Naive B cell (primary cell): ENCODE results near the gene MPP4. TPM values are rescaled to one million over a fixed set of nuclear protein-coding genes. Genes with fewer than 3 reads are reported as not detected.
"Not testable (repeated sequence)": the region's sequence is repeated elsewhere in the genome, so short reads cannot be mapped to it uniquely, and the experiment has no call there.

ENCODE experiments used
- ATAC-seq, 2 donors: fragments of 150-1000 bp; cut with Tn5 transposase; 2 replicates each; pipeline ENCODE4 v1.10.0; 2021; ENCODE audit warnings: low read depth in 2 of 2, mild to moderate bottlenecking in 2 of 2, moderate library complexity in 2 of 2
- DNase-seq: peaks from one replicate; pipeline ENCODE4 v3.0.0; 2022
- H3K27ac Mint-ChIP-seq, 6 donors: one replicate each; pipeline ENCODE4 v1.8.0; 2020 to 2022; ENCODE audit warnings: mild to moderate bottlenecking in 6 of 6, mixed read lengths in 6 of 6, moderate library complexity in 5 of 6, inconsistent platforms in 2 of 6
- H3K27me3 Mint-ChIP-seq, 3 donors: one replicate each; pipeline ENCODE4 v1.8.0; 2021 to 2022; ENCODE audit warnings: mixed read lengths in 3 of 3, mild to moderate bottlenecking in 1 of 3
- H3K36me3 Mint-ChIP-seq, 2 donors: one replicate each; pipeline ENCODE4 v1.8.0; 2020 to 2022; ENCODE audit warnings: mixed read lengths in 2 of 2, inconsistent platforms in 1 of 2, mild to moderate bottlenecking in 1 of 2
- H3K4me1 Mint-ChIP-seq, 3 donors: one replicate each; pipeline ENCODE4 v1.8.0; 2020 to 2022; ENCODE audit warnings: mixed read lengths in 3 of 3, inconsistent platforms in 1 of 3, mild to moderate bottlenecking in 1 of 3, moderate library complexity in 1 of 3
- H3K4me3 Mint-ChIP-seq, 8 donors: one replicate each; pipeline ENCODE4 v1.8.0; 2020 to 2022; ENCODE audit warnings: mild to moderate bottlenecking in 8 of 8, mixed read lengths in 8 of 8, moderate library complexity in 8 of 8, inconsistent platforms in 2 of 8
- H3K9me3 Mint-ChIP-seq, 7 donors: one replicate each; pipeline ENCODE4 v1.8.0; 2020 to 2022; ENCODE audit warnings: mixed read lengths in 7 of 7, mild to moderate bottlenecking in 5 of 7, inconsistent platforms in 2 of 7, moderate library complexity in 1 of 7
- polyA plus RNA-seq, 6 donors: library from polyadenylated mRNA; unstranded; fragments of 300-500 nt; fragmentation: Illumina TruSeq; gene quantifications; one replicate each; pipeline ENCODE4 v1.2.3, GENCODE V29; 2021; ENCODE audit warnings: low read depth in 6 of 6

The MPP4 gene
- polyA plus RNA-seq, 6 donors from 2014 or later: not detected

DNA sequence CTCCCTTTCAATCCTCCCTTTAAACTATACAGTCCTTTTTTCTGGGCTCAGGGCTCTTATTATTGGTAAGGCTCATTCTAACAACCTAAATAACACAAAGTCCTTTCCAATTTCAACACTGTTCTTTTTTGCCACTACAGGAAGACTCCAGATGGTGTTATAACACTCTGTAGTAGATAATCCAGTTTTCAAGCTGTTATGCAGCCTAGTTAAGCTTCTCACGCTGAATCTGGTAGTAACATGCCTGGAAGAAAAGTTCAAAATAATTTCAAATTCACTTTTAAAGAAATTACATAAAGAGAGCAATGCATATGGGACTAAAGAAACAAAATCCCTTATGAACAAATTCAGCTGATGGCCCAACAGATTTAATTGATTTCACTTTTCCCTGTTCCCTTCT is 3.2 kb upstream of the MPP4 start:
- DNase-seq (no peak), ATAC-seq (no peak)
- Mint-ChIP-seq H3K4me3 (no peak overlapping the region), H3K27me3 (no peaks in the 10 kb centered on the region), H3K9me3 (no peaks in the 10 kb centered on the region), H3K36me3 (peaks cover 5 to 21% of the 10 kb centered on the region in 2 donors), H3K4me1 (no peaks in the 10 kb centered on the region), H3K27ac (peak overlapping the region in 1 of 6 donors; percentile 12)

DNA sequence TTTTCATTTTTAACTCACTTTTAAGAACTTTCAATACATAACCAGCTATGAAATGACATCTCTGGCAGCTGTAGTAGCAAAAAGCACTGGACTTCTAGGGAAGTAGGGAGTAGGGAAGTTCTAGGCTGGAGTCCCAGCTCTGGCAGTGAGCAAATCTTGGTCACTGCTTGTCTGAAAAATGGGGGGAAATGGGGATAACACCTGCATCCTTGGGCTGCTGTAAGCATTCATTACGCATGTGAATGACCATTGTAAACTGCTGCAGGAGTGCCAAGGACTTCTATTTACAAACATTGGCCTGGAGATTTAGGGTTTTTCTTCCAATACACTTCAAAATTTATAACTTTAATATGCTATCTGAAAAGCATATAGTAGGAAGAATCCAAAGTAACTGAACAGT is 972 bp upstream of the MPP4 start:
- H3K27ac Mint-ChIP-seq: no peak overlapping the region
- no peaks in the 10 kb centered on the region for H3K9me3 Mint-ChIP-seq
- DNase-seq (no peak), ATAC-seq (no peak)
- no peaks in the 10 kb centered on the region for H3K27me3 Mint-ChIP-seq
- no peaks in the 10 kb centered on the region for H3K4me1 Mint-ChIP-seq
- H3K36me3 Mint-ChIP-seq: peaks cover 5 to 19% of the 10 kb centered on the region in 2 donors
- no peak overlapping the region for H3K4me3 Mint-ChIP-seq

- no peaks in the 10 kb centered on the region for H3K9me3 Mint-ChIP-seq
- H3K36me3 Mint-ChIP-seq: peaks cover 0 to 6% of the 10 kb centered on the region in 2 donors
- peaks cover 0 to 4% (median 0%) of the 10 kb centered on the region in 3 donors for H3K27me3 Mint-ChIP-seq
- DNase-seq (no peak), ATAC-seq (no peak)
- no peak overlapping the region for H3K27ac Mint-ChIP-seq
- no peaks in the 10 kb centered on the region for H3K4me1 Mint-ChIP-seq
- no peak overlapping the region for H3K4me3 Mint-ChIP-seq
Observed at GRCh38 chr2:201697899-201698298, 545 bp downstream of the MPP4 start.

- no peaks in the 10 kb centered on the region for H3K4me1 Mint-ChIP-seq
Observed at GRCh38 chr2:201696151-201696659, 2.2 kb downstream of the MPP4 start.

GRCh38 chr2:201685156-201685555 is 13.3 kb downstream of the MPP4 start:
- H3K36me3 Mint-ChIP-seq: no peaks in the 10 kb centered on the region
- H3K27ac Mint-ChIP-seq: no peak overlapping the region
- H3K4me3 Mint-ChIP-seq: no peak overlapping the region
- DNase-seq (no peak), ATAC-seq (no peak)
- H3K27me3 Mint-ChIP-seq: peaks cover 18 to 39% (median 27%) of the 10 kb centered on the region in 3 donors
- H3K9me3 Mint-ChIP-seq: no peaks in the 10 kb centered on the region
- no peaks in the 10 kb centered on the region for H3K4me1 Mint-ChIP-seq

More at GRCh38 chr2:201696151-201696659, 2.2 kb downstream of the MPP4 start:
- H3K4me3 Mint-ChIP-seq: no peak overlapping the region
- DNase-seq (no peak), ATAC-seq (no peak)
- peak overlapping the region in 1 of 6 donors; percentile 7 for H3K27ac Mint-ChIP-seq
- H3K27me3 Mint-ChIP-seq: peaks cover 0 to 6% (median 0%) of the 10 kb centered on the region in 3 donors
- no peaks in the 10 kb centered on the region for H3K9me3 Mint-ChIP-seq
- peaks cover 0 to 6% of the 10 kb centered on the region in 2 donors for H3K36me3 Mint-ChIP-seq

DNA sequence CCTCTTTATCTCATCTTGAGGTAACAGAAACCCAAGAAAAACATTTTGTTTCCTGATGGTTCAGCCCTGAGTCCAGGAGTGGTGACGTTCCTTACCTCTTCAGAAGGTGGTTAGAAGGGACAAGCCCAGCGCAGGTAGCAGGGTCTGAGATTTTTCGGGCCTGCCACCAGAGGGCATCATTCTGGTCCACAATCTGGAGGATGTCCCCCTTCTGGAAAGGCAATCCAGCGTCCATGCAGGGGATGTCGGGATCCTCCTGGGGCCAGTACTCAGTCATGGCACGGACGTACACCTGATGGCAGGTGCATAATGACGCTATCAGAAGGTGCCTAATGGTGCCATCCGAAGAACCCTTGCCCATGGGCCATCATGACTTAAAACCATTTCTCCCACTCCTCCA is 17.7 kb downstream of the MPP4 start:
- DNase-seq (no peak), ATAC-seq (no peak)
- no peak overlapping the region for H3K4me3 Mint-ChIP-seq
- no peaks in the 10 kb centered on the region for H3K9me3 Mint-ChIP-seq
- no peaks in the 10 kb centered on the region for H3K36me3 Mint-ChIP-seq
- peaks cover 13 to 26% (median 16%) of the 10 kb centered on the region in 3 donors for H3K27me3 Mint-ChIP-seq
- H3K27ac Mint-ChIP-seq: no peak overlapping the region
- H3K4me1 Mint-ChIP-seq: no peaks in the 10 kb centered on the region

DNA sequence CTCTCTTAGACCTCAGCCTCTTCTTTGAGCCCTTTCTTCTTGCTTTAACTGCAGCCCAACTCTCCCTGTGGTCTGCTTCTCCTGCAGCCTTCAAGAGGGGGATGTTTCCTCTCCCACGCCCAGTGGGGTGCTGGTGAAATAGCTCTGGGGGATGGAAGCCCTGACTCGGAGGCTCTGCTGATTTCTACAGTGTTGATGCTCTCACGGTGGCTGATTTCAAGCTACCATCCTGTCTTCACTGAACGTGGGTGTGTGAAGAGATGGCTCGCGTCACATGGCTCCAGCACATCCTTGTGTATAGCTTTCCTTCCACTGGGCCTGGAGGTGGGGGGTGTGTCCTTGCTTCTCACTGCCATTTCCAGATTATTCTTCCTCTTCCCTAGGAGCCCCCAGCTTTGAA is 20.0 kb downstream of the MPP4 start:
- ATAC-seq (no peak), DNase-seq (no peak)
- Mint-ChIP-seq H3K27me3 (peaks cover 10 to 20% (median 15%) of the 10 kb centered on the region in 3 donors), H3K9me3 (no peaks in the 10 kb centered on the region), H3K27ac (no peak overlapping the region), H3K4me1 (no peaks in the 10 kb centered on the region), H3K4me3 (no peak overlapping the region), H3K36me3 (no peaks in the 10 kb centered on the region)

DNA sequence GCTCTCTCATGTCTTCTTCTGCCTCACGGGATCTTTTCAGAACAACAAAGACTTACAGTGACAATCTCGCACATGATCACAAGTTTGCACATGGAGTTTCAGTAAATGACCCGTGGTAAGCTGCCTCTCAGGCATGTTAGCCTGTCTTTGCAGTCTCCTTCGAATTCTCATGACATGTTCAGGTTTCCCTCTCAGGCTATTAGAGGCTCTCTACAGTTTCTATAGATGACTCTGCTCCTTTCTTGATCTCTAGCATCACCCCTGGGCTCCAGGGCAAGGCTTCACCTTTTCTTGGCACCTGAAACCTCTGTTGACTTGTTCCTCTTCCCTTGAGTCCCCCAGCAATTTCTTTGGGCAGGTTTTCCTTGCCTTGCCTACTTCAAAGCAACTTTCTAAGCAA is 23.0 kb downstream of the MPP4 start:
- no peak overlapping the region for H3K27ac Mint-ChIP-seq

DNA sequence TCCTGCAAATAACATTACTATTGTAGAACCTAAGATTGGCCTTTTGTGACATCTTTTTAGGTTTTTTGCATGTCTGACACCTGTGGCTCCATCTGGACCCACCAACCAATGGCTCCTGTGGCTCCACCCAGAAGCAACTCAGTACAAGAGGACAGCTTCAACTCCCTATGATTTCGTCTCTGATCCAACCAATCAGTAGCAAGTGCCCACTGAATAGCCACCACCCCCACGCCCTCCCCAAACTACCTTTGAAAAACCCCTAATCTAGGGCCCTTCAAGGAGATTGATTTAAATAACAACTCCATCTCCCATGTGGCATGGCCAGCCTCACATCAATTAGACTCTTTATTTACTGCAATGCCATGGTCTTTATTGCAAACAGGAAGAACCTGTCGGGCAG is 23.6 kb downstream of the MPP4 start:
- H3K27me3 Mint-ChIP-seq: peaks cover 0 to 10% (median 8%) of the 10 kb centered on the region in 3 donors
- no peaks in the 10 kb centered on the region for H3K4me1 Mint-ChIP-seq
- peaks cover 6 to 9% of the 10 kb centered on the region in 2 donors for H3K36me3 Mint-ChIP-seq
- H3K9me3 Mint-ChIP-seq: peaks cover 0 to 18% (median 0%) of the 10 kb centered on the region in 7 donors
- H3K4me3 Mint-ChIP-seq: no peak overlapping the region
- no peak for DNase-seq
- no peak for ATAC-seq
- peak overlapping the region in 1 of 6 donors; percentile 7 for H3K27ac Mint-ChIP-seq

More for the DNA sequence above, 23.0 kb downstream of the MPP4 start:
- H3K4me3 Mint-ChIP-seq: no peak overlapping the region
- peaks cover 0 to 14% (median 0%) of the 10 kb centered on the region in 7 donors for H3K9me3 Mint-ChIP-seq
- H3K27me3 Mint-ChIP-seq: peaks cover 0 to 10% (median 8%) of the 10 kb centered on the region in 3 donors
- H3K4me1 Mint-ChIP-seq: no peaks in the 10 kb centered on the region
- ATAC-seq: no peak
- no peak for DNase-seq
- H3K36me3 Mint-ChIP-seq: peaks cover 6 to 9% of the 10 kb centered on the region in 2 donors

DNA sequence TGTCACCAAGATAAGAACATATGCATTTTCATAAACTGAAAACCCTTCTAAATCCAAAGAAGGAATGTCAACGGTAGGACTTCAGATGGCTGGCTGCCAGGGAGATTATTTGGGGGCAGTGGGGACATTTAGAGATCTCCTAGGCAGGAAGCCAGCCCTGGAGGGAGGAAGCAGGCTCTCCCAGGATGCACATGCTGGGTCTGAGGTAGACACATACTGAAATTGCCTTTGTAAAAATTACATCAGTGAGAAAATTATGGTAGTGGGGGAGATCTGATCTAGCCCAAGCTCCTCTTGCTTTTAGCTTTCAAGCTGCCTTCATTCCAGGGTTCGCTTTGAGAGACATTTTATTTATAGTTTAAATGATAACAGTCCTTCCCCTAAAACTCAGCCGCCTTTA is 24.1 kb downstream of the MPP4 start:
- Mint-ChIP-seq H3K36me3 (peaks cover 6 to 9% of the 10 kb centered on the region in 2 donors), H3K4me3 (no peak overlapping the region), H3K27me3 (peaks cover 0 to 10% (median 8%) of the 10 kb centered on the region in 3 donors), H3K27ac (no peak overlapping the region), H3K9me3 (peaks cover 0 to 18% (median 0%) of the 10 kb centered on the region in 7 donors), H3K4me1 (no peaks in the 10 kb centered on the region)
- no peak for DNase-seq
- ATAC-seq: no peak

DNA sequence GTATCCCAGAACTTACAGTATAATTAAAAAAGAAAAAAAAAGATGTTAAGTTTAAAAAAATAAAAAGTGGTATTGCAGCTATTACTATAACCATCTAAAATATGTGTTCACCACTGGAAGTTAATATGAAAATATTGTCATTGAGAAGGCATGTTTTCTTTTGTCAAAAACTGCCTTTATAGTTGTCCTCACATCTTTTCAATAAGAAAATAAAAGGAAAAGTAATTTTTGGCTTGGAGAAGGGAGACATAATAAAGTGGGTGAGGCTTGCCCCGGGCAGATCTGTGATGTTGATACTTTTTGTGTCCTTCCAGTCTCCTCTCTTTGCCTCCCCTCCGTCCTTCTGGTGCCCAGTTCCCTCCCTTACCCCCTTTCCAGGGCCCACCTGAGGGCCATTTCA is 24.9 kb downstream of the MPP4 start:
- H3K9me3 Mint-ChIP-seq: peaks cover 0 to 18% (median 0%) of the 10 kb centered on the region in 7 donors
- peaks cover 6 to 9% of the 10 kb centered on the region in 2 donors for H3K36me3 Mint-ChIP-seq
- H3K4me1 Mint-ChIP-seq: no peaks in the 10 kb centered on the region
- DNase-seq: no peak
- H3K4me3 Mint-ChIP-seq: peak overlapping the region in 1 of 8 donors; percentile 17
- no peak for ATAC-seq
- no peak overlapping the region for H3K27ac Mint-ChIP-seq
- H3K27me3 Mint-ChIP-seq: peaks cover 0 to 10% (median 8%) of the 10 kb centered on the region in 3 donors

DNA sequence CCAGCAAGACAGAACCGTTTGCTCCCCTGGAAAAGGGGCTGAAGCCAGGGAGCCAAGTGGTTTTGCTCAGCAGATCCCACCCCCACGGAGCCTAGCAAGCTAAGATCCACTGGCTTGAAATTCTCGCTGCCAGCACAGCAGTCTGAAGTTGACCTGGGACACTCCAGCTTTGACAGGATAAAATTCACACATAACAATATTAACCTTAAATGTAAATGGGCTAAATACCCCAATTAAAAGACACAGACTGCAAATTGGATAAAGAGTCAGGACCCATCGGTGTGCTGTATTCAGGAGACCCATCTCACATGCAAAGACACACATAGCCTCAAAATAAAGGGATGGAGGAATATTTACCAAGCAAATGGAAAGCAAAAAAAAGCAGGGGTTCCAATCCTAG is 27.2 kb downstream of the MPP4 start:
- H3K4me1 Mint-ChIP-seq, ATAC-seq, H3K27me3 Mint-ChIP-seq, H3K4me3 Mint-ChIP-seq, H3K27ac Mint-ChIP-seq, DNase-seq, H3K36me3 Mint-ChIP-seq: not testable (repeated sequence)
- H3K9me3 Mint-ChIP-seq: peaks cover 0 to 18% (median 0%) of the 10 kb centered on the region in 7 donors

DNA sequence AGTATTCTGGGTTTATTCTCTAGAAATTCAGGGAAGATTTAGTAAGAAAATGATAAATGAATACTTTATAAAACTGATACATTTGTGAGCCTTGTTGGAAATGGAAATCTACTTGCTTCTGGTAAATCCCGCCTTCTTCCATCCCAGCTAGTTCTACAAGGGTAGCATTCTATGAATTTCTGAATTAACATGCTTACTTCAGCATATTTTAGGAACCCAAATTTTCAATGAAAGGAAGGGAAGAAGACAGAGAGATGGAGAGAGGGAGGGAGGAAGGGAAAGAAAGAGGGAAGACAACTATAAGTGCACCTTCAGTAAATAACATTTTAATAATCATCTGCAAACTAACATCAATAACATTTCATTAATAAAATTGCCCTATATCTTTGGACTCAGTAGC is 28.6 kb downstream of the MPP4 start:
- peaks cover 6 to 9% of the 10 kb centered on the region in 2 donors for H3K36me3 Mint-ChIP-seq

GRCh38 chr2:201668402-201668910 is 30.0 kb downstream of the MPP4 start:
- no peak for DNase-seq
- Mint-ChIP-seq H3K27ac (no peak overlapping the region), H3K4me3 (no peak overlapping the region), H3K4me1 (no peaks in the 10 kb centered on the region), H3K27me3 (peaks cover 7 to 18% (median 8%) of the 10 kb centered on the region in 3 donors), H3K9me3 (peaks cover 0 to 18% (median 0%) of the 10 kb centered on the region in 7 donors), H3K36me3 (peaks cover 6 to 9% of the 10 kb centered on the region in 2 donors)
- no peak for ATAC-seq

More for the DNA sequence above, 28.6 kb downstream of the MPP4 start:
- Mint-ChIP-seq H3K4me3 (no peak overlapping the region), H3K27me3 (peaks cover 0 to 13% (median 8%) of the 10 kb centered on the region in 3 donors), H3K4me1 (no peaks in the 10 kb centered on the region), H3K27ac (peak overlapping the region in 1 of 6 donors; percentile 81), H3K9me3 (peaks cover 0 to 18% (median 0%) of the 10 kb centered on the region in 7 donors)
- ATAC-seq (no peak), DNase-seq (no peak)
